HG02852 (cell line): ENCODE data around the gene CDHR1.
"Not testable (repeated sequence)": the region's sequence is repeated elsewhere in the genome, so short reads cannot be mapped to it uniquely, and the experiment has no call there.

ENCODE experiments used
- ATAC-seq: cut with Tn5 transposase; IDR thresholded peaks from one replicate; pipeline ENCODE4 v1.9.1; 2021; ENCODE audit warnings: mild to moderate bottlenecking, moderate library complexity; ENCODE audit not compliant: unreplicated experiment

Gene CDHR1

GRCh38 chr10:84194424-84195043, at the start of gene CDHR1:
Gene CDHR1 (plus strand): TSS chr10:84194537. CDS start chr10:84194761, 224 bp downstream.
- ATAC-seq, result peak; percentile 69

DNA sequence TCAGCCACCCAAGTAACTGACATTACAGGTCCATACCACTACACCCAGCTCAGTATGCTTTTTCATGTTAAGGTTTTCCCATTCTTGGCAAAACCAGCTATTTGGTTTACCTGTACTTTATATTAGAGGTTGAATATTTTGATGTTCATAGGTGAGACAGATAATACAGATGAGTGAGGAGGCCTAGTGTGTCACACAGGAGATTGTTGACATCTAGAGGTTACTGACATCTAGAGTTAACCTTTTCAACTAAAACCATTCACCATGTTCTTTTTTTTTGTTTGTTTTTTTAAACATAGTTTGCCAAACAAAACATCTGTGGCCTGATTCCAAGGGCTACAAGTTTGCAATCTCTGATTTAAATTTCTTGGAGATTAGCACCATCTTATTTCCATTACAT, 47.0 kb upstream of the CDHR1 start:
- no peak for ATAC-seq

- peak; percentile 70 for ATAC-seq
Measured at GRCh38 chr10:84148006-84148597, 46.2 kb upstream of the CDHR1 start.

DNA sequence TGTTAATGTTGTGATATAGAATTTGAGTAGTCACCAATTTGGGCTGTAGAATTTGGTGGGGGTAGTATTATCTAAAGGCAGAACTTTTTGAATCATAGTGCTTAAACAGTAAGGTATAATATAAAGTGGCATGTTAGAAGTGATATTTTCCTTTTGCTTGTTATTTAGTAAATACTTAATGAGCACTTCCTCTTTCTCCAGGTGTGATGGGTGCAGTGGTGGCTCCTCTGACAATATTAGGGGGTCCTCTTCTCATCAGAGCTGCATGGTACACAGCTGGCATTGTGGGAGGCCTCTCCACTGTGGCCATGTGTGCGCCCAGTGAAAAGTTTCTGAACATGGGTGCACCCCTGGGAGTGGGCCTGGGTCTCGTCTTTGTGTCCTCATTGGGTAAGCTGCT, 44.5 kb upstream of the CDHR1 start:
- no peak for ATAC-seq

GRCh38 chr10:84152769-84153168, 41.6 kb upstream of the CDHR1 start:
- no peak for ATAC-seq

GRCh38 chr10:84155521-84155920, 38.8 kb upstream of the CDHR1 start:
- ATAC-seq, result no peak

GRCh38 chr10:84156009-84156408, 38.3 kb upstream of the CDHR1 start:
- ATAC-seq, result no peak

GRCh38 chr10:84156768-84157167, 37.6 kb upstream of the CDHR1 start:
- no peak for ATAC-seq

- no peak for ATAC-seq
Measured at GRCh38 chr10:84158061-84158460, 36.3 kb upstream of the CDHR1 start.

DNA sequence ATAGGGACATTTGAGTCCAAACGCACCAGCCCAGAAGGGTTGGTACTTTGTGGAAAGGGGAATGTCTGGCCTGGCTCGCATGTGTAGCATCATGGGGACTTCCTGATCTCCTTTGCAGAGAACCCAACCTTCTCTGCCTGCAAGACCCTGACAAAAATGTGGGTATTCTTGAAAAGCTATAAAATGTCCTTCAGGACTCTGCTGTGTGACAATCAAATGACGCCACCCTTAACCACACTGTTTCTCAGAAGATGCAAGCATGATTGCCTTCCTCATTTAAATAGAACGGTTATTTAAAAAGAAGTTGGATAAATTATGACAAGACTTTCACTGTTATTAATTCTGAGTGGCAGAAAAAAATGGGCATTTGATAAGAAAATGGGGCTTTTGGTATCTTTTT, 35.8 kb upstream of the CDHR1 start:
- ATAC-seq, result no peak

GRCh38 chr10:84159076-84159685, 35.2 kb upstream of the CDHR1 start:
- no peak for ATAC-seq

DNA sequence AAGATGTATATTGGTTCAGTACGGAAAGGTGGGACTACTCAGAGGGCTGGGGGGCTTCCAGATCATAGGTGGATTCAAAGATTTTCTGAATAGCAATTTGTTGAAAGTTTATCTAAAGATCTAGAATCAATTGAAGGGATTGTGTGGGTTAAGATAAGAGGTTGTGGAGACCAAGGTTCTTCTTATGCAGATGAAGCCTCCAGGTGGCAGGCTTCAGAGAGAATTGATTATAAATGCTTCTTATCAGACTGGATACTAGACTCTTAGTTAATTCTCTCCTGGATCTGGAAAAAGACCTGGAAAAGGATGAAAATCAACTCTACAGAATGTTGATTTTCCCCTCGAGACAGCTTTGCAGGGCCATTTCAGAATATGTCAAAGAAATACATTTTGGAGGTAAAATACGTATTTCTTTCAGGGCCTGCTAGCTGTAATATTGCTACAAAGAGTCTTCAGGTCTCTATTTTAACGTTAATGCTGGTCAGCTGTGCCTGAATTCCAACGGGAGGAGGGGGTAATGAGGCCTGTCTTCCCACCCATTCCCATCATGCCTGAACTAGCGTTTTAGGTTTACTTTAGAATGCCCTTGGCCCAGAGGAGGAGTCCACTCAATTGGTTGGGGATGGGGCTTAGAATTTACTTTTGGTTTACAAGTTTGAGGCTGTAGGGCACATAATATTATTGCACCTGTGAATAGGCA, 33.5 kb upstream of the CDHR1 start:
- no peak for ATAC-seq

DNA sequence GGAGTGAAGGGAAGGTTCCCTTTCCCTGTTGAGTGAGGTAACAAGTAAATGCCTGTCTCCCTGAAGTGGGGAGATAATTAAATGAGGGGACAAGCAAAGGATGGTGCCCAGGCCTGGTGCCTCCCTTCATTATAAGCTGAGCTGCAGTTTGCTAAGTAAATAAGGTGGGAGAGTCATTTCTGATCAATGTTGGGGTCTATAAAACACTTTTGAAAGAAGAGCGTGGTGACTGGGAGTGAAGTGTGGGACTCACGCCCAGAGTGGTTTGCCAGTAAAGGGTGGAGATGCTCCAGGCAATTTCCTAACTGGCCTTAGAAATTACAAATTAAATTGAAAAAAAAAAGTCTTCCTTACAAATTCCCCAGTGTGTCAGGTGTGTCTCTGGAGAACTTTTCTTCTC, 30.3 kb upstream of the CDHR1 start:
- ATAC-seq, result no peak

DNA sequence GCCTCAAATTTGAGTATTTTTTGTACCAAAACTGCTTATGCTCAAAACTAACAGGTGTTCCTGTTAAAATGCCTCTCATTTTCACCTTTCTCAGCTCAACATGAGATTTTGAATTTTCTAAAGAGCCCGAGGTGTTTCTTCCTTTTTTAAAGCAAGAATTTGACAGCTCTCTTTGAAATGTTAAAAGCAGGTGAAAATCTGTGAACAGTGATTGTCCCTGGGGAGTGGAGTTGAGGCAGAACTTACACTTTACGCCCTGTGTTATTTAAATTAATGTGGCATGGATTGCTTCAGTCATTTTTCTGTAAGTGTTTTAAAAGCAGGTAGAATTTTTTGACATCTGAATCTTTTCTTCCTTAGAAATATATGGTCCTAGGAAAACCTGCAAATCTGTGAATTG, 29.9 kb upstream of the CDHR1 start:
- ATAC-seq, result no peak

DNA sequence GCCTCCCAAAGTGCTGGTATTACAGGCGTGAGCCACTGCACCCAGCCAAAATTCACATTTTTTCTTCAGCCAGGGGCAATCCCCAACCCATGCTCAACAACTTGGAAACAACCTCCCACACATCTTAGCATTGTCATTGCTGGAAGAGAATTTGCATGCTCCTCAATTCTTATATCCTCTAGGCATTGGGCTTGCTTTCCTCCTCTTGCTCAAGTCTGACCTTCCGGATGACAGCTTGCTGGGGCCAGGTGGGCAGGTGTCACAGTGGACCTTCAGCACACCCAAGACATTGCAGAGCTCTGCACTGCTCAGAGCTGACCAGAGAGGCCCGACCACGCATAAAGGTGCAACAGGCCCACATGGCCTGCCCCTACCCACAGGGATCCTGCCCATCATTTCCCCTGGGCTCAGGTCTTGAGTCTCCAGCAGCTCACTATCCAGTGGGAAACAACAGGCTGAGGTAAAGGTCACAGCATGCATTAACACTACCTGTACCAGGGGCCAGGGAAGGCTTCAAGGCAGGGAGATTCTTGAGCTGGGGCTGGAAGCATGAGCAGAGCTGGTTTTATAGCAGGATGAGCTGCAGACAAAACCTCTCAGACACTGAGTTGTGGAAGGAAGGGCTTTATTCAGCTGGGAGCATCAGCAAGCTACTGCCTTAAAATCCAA, 27.6 kb upstream of the CDHR1 start:
- peak; percentile 66 for ATAC-seq

DNA sequence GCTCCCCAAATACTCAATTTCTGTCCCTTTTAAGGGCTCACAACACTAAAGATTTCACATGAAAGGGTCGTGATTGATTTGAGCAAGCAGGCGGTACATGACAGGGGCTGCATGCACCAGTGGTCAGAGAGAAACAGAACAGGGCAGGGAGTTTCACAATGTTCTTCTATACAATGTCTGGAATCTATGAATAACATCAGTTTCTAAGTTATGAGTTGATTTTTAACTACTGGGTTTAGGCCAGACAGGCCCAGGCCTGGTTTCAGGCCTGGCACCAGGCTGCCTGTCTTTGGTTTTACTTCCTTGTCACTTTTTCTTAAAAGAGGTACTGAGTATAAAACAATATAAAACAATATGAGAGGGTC, 27.1 kb upstream of the CDHR1 start:
- ATAC-seq, result peak; percentile 11

- ATAC-seq, result not testable (repeated sequence)
Measured at GRCh38 chr10:84168382-84168781, 26.0 kb upstream of the CDHR1 start.

- ATAC-seq, result not testable (repeated sequence)
Measured at GRCh38 chr10:84171237-84171636, 23.1 kb upstream of the CDHR1 start.

GRCh38 chr10:84171700-84172466, 22.5 kb upstream of the CDHR1 start:
- ATAC-seq, result peak; percentile 33

- ATAC-seq, result peak; percentile 55
Measured at GRCh38 chr10:84172467-84173356, 21.6 kb upstream of the CDHR1 start.
